KOPT-K1 (cell line): Measurements from ENCODE around the gene DDB1.
"Not testable (repeated sequence)": the region's sequence is repeated elsewhere in the genome, so short reads cannot be mapped to it uniquely, and the experiment has no call there.

ENCODE experiments used
- H3K27ac ChIP-seq: fragments of 200-600 bp; sonication (generic); 2 replicates; pipeline ENCODE4 v1.5.1; 2016; ENCODE audit warnings: antibody characterized with exemption, mild to moderate bottlenecking, low read depth, low read length; ENCODE audit not compliant: poor library complexity, severe bottlenecking
- H3K36me3 ChIP-seq: fragments of 200-600 bp; sonication (generic); 2 replicates; pipeline ENCODE4 v1.5.1; 2017; ENCODE audit warnings: antibody characterized with exemption, mild to moderate bottlenecking, low read length, moderate library complexity; ENCODE audit not compliant: insufficient read depth
- H3K9me3 ChIP-seq: fragments of 200-600 bp; sonication (generic); 2 replicates; pipeline ENCODE4 v1.5.1; 2017; ENCODE audit warnings: antibody characterized with exemption, low read length, mild to moderate bottlenecking; ENCODE audit not compliant: insufficient read depth, poor library complexity, severe bottlenecking

Gene DDB1

GRCh38 chr11:61264371-61264770 lies 68.5 kb downstream of the DDB1 start:
- Histone ChIP-seq H3K36me3 (no peaks in the 10 kb centered on the region; the same call in 1 of the 2 replicates), H3K9me3 (no peaks in the 10 kb centered on the region), H3K27ac (no peak overlapping the region)

- H3K36me3 ChIP-seq: peaks cover 18% of the 10 kb centered on the region
- H3K27ac ChIP-seq: no peak overlapping the region
- H3K9me3 ChIP-seq: no peaks in the 10 kb centered on the region
Observed at GRCh38 chr11:61259363-61259762, 73.5 kb downstream of the DDB1 start.

GRCh38 chr11:61258546-61258945 lies 74.4 kb downstream of the DDB1 start:
- no peak overlapping the region for H3K27ac ChIP-seq
- H3K36me3 ChIP-seq: peaks cover 18% of the 10 kb centered on the region
- H3K9me3 ChIP-seq: no peaks in the 10 kb centered on the region

GRCh38 chr11:61256710-61257482 lies 76.0 kb downstream of the DDB1 start:
- peaks cover 18% of the 10 kb centered on the region for H3K36me3 ChIP-seq
- no peaks in the 10 kb centered on the region for H3K9me3 ChIP-seq
- no peak overlapping the region for H3K27ac ChIP-seq

- no peak overlapping the region for H3K27ac ChIP-seq
- H3K9me3 ChIP-seq: no peaks in the 10 kb centered on the region
- H3K36me3 ChIP-seq: peaks cover 18% of the 10 kb centered on the region
Observed at GRCh38 chr11:61254403-61255025, 78.4 kb downstream of the DDB1 start.

- H3K27ac ChIP-seq, H3K36me3 ChIP-seq, H3K9me3 ChIP-seq: not testable (repeated sequence)
Observed at GRCh38 chr11:61252332-61252731, 80.6 kb downstream of the DDB1 start.

- H3K36me3 ChIP-seq, H3K9me3 ChIP-seq, H3K27ac ChIP-seq: not testable (repeated sequence)
Observed at GRCh38 chr11:61250796-61251765, 81.8 kb downstream of the DDB1 start.
